ENCODE measurements around the gene HNRNPK. TPM values are rescaled to one million over a fixed set of nuclear protein-coding genes. Genes with fewer than 3 reads are reported as not detected.

HNRNPK gene
- total and polyA plus RNA-seq, 2 donors (not counting 1 experiment from before 2014, with no cell fraction given): 475 to 558 TPM

DNA sequence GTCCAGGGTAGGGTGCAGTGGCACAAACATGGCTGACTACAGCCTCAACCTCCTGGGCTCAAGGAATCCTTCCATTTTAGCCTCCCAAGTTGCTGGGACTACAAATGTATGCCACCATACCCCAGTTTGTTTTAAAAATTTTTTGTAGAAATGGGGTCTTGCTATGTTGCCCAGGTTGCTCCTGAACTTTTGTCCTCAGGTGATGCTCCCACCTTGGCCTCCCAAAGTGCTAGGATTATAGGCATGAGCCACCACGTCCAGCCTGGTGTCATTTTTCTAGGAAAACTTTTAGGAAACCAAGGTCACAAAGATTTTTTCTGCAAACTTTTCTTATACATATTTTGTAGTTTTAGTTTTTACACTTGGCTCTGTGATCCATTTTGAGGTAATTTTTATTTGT is 11.3 kb upstream of the HNRNPK start:
- Histone ChIP-seq H3K36me3 (ENCODE audit: control insufficient read depth, insufficient read depth, low read length) (no peaks in the 10 kb centered on the region), H3K9me3 (ENCODE audit: control insufficient read depth, insufficient read depth, low read depth, low read length) (no peaks in the 10 kb centered on the region), H3K4me1 (ENCODE audit: control insufficient read depth, extremely low read depth, insufficient read depth, low read length) (no peaks in the 10 kb centered on the region), H3K27ac (ENCODE audit: insufficient read depth, low read length) (no peak overlapping the region), H3K79me2 (ENCODE audit: control insufficient read depth, insufficient read depth, low read length) (peaks cover 24% of the 10 kb centered on the region), H3K4me2 (ENCODE audit: extremely low read depth, insufficient read depth, low read length) (no peak overlapping the region), H4K20me1 (ENCODE audit: control insufficient read depth, extremely low read depth, insufficient read depth, low read length) (no peaks in the 10 kb centered on the region), H3K4me3 (replicated peaks in 1 of 4; ENCODE audit: control extremely low read depth in 1 of 4, insufficient read depth in 1 of 4, low read depth in 3 of 4, low read length in 4 of 4) (no peak overlapping the region), H3K9ac (ENCODE audit: insufficient read depth, low read length) (no peak overlapping the region), H3K27me3 (ENCODE audit: control insufficient read depth, insufficient read depth, low read length) (no peaks in the 10 kb centered on the region), H2AFZ (ENCODE audit: low read length) (no peak overlapping the region)
- TF ChIP-seq, protein P1, sequence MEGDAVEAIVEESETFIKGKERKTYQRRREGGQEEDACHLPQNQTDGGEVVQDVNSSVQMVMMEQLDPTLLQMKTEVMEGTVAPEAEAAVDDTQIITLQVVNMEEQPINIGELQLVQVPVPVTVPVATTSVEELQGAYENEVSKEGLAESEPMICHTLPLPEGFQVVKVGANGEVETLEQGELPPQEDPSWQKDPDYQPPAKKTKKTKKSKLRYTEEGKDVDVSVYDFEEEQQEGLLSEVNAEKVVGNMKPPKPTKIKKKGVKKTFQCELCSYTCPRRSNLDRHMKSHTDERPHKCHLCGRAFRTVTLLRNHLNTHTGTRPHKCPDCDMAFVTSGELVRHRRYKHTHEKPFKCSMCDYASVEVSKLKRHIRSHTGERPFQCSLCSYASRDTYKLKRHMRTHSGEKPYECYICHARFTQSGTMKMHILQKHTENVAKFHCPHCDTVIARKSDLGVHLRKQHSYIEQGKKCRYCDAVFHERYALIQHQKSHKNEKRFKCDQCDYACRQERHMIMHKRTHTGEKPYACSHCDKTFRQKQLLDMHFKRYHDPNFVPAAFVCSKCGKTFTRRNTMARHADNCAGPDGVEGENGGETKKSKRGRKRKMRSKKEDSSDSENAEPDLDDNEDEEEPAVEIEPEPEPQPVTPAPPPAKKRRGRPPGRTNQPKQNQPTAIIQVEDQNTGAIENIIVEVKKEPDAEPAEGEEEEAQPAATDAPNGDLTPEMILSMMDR (conservative IDR thresholded peaks at IDR 0.05 in 1 of 2, IDR thresholded peaks at IDR 0.05 in 1 of 2; ENCODE audit: low read depth in 1 of 2, low read length in 2 of 2): no peak
- TF ChIP-seq EZH2 (IDR thresholded peaks at IDR 0.05; ENCODE audit: low read length, missing control alignments): no peak
- DNase-seq (ENCODE audit: low read depth in 2 of 2): no peak

DNA sequence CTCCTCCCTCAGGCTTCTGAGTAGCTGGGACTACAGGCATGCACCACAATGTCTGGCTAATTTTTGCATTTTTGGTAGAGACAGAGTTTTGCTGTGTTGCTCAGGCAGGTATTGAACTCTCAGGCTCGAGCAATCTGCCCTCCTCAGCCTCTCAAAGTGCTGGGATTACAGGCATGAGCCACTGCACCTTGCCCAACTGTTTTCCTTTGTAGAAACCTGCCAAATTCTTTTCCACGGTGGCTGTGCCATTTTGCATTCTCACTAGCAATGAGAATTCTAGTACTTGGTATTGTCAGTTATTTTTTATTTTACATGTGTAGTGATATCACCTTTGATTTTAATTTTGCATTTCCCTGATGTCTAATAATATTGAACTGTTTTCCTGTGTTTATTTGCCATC is 8.4 kb upstream of the HNRNPK start:
- H2AFZ ChIP-seq (ENCODE audit: low read length): no peak overlapping the region
- H3K4me1 ChIP-seq (ENCODE audit: control insufficient read depth, extremely low read depth, insufficient read depth, low read length): no peaks in the 10 kb centered on the region
- H3K9ac ChIP-seq (ENCODE audit: insufficient read depth, low read length): no peak overlapping the region
- no peak overlapping the region for H3K27ac ChIP-seq (ENCODE audit: insufficient read depth, low read length)
- H3K4me3 ChIP-seq (replicated peaks in 1 of 4; ENCODE audit: control extremely low read depth in 1 of 4, insufficient read depth in 1 of 4, low read depth in 3 of 4, low read length in 4 of 4): no peak overlapping the region
- no peaks in the 10 kb centered on the region for H3K27me3 ChIP-seq (ENCODE audit: control insufficient read depth, insufficient read depth, low read length)
- H3K9me3 ChIP-seq (ENCODE audit: control insufficient read depth, insufficient read depth, low read depth, low read length): no peaks in the 10 kb centered on the region
- H4K20me1 ChIP-seq (ENCODE audit: control insufficient read depth, extremely low read depth, insufficient read depth, low read length): no peaks in the 10 kb centered on the region
- H3K79me2 ChIP-seq (ENCODE audit: control insufficient read depth, insufficient read depth, low read length): peaks cover 42% of the 10 kb centered on the region
- no peak for DNase-seq (ENCODE audit: low read depth in 2 of 2)
- TF ChIP-seq EZH2 (IDR thresholded peaks at IDR 0.05; ENCODE audit: low read length, missing control alignments): no peak
- TF ChIP-seq, protein P1 (conservative IDR thresholded peaks at IDR 0.05 in 1 of 2, IDR thresholded peaks at IDR 0.05 in 1 of 2; ENCODE audit: low read depth in 1 of 2, low read length in 2 of 2): no peak
- H3K36me3 ChIP-seq (ENCODE audit: control insufficient read depth, insufficient read depth, low read length): no peaks in the 10 kb centered on the region
- no peak overlapping the region for H3K4me2 ChIP-seq (ENCODE audit: extremely low read depth, insufficient read depth, low read length)

DNA sequence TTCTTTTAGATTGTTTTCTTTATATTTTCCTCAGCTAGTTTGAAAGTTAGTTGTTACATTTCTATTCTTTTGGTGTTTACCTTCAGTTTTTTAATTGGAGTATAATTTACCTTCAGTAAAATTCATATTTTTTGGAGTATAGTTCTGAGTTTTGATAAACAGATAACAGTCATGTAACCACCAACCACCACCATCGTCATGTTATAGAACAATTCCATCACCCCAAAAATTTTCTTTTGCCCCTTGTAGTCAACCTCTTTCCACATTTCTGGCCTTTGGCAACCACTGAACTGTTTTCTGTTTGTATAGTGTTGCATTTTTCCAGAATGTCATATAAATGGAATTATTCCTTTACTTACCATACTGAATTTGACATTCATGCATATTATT is 7.4 kb upstream of the HNRNPK start:
- Histone ChIP-seq H3K4me2 (ENCODE audit: extremely low read depth, insufficient read depth, low read length) (no peak overlapping the region), H3K9ac (ENCODE audit: insufficient read depth, low read length) (no peak overlapping the region), H3K9me3 (ENCODE audit: control insufficient read depth, insufficient read depth, low read depth, low read length) (no peaks in the 10 kb centered on the region), H4K20me1 (ENCODE audit: control insufficient read depth, extremely low read depth, insufficient read depth, low read length) (no peaks in the 10 kb centered on the region), H3K4me1 (ENCODE audit: control insufficient read depth, extremely low read depth, insufficient read depth, low read length) (no peaks in the 10 kb centered on the region), H3K27ac (ENCODE audit: insufficient read depth, low read length) (no peak overlapping the region), H3K36me3 (ENCODE audit: control insufficient read depth, insufficient read depth, low read length) (no peaks in the 10 kb centered on the region), H3K4me3 (replicated peaks in 1 of 4; ENCODE audit: control extremely low read depth in 1 of 4, insufficient read depth in 1 of 4, low read depth in 3 of 4, low read length in 4 of 4) (no peak overlapping the region), H2AFZ (ENCODE audit: low read length) (no peak overlapping the region), H3K79me2 (ENCODE audit: control insufficient read depth, insufficient read depth, low read length) (peaks cover 51% of the 10 kb centered on the region), H3K27me3 (ENCODE audit: control insufficient read depth, insufficient read depth, low read length) (no peaks in the 10 kb centered on the region)
- no peak for DNase-seq (ENCODE audit: low read depth in 2 of 2)
- no peak for TF ChIP-seq EZH2 (IDR thresholded peaks at IDR 0.05; ENCODE audit: low read length, missing control alignments)
- TF ChIP-seq, protein P1 (conservative IDR thresholded peaks at IDR 0.05 in 1 of 2, IDR thresholded peaks at IDR 0.05 in 1 of 2; ENCODE audit: low read depth in 1 of 2, low read length in 2 of 2): no peak
